Superior temporal gyrus (tissue), 1 donor: ENCODE measurements around the gene SLC19A1.
"Not testable (repeated sequence)": the region's sequence is repeated elsewhere in the genome, so short reads cannot be mapped to it uniquely, and the experiment has no call there.

ENCODE experiments used
- DNase-seq: peaks from one replicate; pipeline ENCODE4 v3.0.0-alpha.2; 2016; ENCODE audit errors: extremely low spot score

Gene SLC19A1

DNA sequence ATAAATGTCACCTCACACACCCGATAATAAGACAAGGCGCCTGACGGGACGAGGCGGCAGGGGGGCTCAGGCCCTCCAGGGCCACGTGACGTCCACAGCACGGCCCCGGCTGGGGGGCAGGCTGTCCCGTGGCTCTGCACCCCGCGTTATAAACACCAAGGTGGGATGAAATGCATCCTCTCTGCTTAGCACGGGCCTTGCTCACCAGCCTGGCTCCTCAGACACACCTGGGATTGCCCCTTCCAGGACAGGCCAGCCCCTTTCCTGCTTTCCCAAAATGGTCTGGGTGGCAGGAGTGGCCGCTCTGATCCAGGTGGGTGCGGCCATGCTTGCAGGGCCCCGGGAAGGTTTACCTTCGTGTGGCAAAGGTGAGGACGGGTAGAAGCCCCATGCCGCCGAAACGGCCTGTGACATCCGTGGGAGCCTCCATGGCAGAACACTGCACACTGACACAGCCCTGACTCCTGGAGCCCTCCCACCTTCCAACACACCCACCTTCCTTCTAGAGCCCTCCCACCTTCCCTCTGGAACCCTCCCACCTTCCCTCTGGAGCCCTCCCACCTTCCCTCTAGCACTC, 35.9 kb downstream of the SLC19A1 start:
- no peak for DNase-seq

DNA sequence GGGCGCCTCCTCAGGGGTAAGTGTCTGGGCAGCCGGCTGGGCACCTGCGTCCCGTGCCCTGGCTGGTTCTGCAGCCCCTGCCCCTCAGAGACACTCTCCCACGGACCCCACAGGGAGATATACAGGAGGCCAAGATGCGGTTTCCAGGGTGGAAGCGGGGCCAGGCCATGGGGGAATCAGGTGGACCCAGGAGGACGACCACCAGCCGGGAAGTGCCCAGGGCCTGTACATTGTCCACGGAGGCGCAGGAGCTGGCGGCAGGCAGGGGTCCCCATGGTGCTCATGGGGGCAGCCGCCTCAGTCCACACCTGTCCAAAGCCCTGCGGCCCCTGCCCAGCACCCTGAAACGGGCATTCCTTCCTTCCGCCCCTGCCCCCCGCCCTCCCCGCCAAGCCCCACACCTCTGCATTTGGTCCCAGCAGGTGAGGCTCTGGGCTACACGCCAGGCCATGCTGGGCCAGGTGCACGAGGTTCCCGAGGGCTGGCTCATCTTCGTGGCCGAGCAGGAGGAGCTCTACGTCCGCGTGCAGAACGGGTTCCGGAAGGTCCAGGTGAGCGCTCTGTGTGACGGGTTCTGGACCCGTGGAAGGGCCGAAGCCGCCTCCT, 36.7 kb downstream of the SLC19A1 start:
- no peak for DNase-seq

DNA sequence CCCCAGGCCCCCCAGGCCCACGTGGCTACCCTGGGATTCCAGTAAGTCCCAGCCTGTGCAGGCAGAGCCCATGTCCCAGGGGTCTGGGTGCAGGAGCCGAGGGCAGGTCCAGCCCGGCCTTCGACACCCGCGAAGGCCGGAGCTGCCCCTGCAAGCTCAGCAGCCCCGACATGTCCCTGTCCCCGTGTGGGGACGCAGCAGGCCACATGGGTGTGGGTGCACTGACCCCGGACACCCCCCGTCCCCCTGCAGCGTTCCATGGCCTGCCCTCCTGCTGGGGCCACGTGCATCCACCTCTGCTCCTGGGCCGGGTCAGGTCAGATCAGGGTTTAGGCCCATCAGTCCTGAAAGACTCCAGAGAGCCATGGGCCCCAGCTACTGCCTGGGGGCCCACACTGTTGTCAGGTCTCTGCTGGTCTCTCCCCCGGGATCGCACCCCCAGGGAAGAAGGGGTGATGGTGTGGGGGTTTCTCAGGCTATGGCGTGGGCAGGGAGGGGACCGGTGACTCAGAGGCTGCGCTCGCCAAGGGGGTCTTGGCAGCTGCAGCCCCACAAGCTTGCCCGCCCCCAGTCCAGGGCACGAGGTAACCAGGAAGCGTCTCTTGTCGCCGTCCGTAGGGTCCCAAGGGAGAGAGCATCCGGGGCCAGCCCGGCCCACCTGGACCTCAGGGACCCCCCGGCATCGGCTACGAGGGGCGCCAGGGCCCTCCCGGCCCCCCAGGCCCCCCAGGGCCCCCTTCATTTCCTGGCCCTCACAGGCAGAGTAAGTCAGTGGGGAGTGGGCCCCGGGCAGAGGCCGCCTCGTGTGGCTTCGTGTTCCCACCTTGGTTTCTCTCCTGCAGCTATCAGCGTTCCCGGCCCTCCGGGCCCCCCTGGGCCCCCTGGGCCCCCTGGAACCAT, 37.5 kb downstream of the SLC19A1 start:
- no peak for DNase-seq

DNA sequence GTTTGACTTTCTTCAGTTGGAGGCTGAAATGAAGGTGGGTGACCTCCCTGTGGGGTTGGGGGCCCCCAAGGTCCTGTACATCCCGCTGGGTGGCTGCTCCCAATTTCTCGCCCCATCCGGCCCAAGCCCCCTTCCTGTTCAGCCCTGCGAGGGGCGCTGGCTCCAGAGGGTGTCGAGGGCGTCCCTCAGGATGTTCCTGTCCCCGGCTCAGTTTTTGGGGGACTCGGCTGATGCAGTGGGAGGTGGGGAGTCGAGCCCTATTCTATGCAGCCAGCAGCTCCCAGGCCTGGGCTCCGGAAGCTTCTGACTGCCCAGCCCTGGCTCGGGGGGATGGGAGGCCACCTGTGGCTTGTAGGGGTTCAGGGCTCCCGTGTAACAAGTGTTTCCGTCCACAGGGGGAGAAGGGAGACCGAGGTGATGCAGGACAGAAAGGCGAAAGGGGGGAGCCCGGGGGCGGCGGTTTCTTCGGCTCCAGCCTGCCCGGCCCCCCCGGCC, 38.2 kb downstream of the SLC19A1 start:
- no peak for DNase-seq

DNA sequence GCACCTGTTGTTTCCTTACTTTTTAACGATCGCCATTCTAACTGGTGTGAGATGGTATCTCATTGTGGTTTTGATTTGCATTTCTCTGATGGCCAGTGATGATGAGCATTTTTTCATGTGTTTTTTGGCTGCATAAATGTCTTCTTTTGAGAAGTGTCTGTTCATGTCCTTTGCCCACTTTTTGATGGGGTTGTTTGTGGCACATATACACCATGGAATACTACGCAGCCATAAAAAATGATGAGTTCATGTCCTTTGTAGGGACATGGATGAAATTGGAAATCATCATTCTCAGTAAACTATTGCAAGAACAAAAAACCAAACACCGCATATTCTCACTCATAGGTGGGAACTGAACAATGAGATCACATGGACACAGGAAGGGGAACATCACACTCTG, 39.0 kb downstream of the SLC19A1 start:
- not testable (repeated sequence) for DNase-seq

DNA sequence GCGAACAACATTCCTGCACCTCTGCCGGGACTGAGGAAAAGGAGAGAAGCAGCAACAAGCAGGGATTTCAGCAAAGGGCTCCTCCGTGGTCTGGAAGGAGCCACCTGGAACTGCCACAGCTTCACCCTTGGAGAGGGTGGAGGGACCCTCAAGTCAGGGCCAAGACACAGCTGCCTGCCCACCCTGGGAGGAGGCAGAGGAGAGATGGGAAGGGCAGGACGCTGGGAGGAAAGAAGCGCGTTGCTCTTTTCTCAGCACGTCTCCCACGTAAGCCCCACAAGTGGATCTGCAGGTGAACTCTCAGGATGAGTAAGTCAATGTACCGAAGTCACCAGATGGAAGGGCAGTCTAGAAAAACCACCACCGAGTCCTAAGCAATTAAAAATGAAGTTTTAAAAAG, 39.6 kb downstream of the SLC19A1 start:
- DNase-seq = no peak

DNA sequence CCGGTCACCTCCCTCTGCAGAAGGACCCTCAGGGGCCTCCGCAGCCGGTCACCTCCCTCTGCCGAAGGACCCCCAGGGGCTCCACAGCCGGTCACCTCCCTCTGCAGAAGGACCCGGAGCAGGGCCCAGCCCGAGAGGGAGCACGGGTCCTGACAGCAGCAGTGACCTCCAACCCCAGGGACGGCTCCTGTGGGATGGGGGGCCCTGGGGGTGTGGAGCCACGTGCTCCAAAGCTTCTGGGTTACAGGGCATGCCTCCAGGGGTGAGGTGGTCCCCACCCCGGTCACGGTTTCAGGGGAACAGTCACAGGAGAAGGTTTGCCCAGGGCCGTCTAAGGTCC, 40.3 kb downstream of the SLC19A1 start:
- DNase-seq = no peak

DNA sequence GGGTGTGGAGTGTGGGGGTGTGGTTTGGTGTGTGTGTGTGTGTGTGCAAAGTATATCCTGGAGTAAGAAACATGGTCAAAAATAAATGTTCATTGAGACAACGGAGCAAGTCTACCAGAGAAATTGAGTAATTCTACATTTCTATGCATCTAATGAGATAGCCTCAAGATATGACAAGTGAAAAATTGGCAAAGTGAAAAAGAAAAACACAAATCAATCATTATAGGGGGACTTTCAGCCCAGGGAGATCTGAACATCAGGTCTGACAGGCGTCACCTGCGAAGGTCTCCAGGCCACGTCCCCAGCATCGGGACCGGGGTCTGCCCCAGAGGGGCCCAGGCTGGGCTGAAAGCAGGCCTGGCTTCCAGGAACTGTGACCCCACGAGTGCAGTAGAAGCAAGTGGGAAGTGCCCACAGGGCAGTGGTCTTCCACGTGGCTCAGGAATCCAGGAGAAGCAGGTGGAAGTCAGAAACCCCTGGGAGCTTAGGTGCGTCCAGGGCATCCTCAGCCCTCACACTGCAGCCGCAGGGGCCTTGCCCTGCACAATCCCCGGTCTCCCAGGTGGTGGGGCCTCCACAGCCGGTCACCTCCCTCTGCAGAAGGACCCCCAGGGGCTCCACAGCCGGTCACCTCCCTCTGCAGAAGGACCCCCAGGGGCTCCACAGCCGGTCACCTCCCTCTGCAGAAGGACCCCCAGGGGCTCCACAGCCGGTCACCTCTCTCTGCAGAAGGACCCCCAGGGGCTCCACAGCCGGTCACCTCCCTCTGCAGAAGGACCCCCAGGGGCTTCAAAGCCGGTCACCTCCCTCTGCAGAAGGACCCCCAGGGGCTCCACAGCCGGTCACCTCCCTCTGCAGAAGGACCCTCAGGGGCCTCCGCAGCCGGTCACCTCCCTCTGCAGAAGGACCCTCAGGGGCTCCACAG, 40.9 kb downstream of the SLC19A1 start:
- DNase-seq = not testable (repeated sequence)

DNA sequence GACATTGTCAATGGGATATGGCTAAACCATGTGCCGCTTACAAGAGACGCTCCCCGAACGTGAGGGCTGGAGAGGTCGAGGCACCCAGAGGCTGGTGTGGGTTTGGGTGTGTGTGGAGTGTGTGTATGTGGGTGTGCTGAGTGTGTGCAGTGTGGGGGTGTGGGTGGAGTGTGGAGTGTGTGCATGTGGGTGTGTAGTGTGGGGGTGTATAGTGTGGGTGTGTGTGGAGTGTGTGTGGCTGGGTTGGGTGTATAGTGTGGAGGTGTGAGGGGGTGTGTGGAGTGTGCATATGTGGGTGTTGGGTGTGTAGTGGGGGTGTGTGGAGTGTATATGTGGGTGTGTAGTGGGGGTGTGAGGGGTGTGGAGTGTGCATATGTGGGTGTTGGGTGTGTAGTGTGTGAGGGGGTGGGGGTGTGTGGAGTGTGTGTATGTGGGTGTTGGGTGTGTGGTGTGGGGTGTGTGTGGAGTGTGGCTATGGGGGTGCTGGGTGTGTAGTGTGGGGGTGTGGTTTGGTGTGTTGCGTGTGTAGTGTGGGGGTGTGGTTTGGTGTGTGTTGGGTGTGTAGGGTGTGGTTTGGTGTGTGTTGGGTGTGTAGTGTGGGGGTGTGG, 42.2 kb downstream of the SLC19A1 start:
- no peak for DNase-seq

DNA sequence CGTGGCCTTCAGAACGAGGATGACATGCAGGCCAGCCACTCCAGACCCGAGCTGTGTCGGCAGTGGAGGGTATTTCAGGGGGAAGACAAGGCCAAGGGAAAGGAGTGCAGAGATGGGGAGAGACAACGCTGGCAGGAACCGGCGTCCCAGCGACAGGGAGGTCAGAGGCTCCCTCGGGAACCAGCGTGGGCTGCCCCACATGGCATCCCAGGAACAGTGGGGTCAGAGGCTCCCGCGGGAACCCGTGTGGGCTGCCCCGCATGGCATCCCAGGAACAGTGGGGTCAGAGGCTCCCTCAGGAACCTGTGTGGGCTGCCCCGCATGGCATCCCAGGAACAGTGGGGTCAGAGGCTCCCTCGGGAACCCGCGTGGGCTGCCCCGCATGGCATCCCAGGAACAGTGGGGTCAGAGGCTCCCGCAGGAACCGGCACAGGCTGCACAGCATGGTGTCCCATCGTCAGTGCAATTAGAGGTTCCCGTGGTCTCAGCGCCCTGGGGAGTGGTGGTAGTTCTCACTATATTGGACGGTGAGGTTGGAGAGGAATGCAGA, 43.0 kb downstream of the SLC19A1 start:
- no peak for DNase-seq

DNA sequence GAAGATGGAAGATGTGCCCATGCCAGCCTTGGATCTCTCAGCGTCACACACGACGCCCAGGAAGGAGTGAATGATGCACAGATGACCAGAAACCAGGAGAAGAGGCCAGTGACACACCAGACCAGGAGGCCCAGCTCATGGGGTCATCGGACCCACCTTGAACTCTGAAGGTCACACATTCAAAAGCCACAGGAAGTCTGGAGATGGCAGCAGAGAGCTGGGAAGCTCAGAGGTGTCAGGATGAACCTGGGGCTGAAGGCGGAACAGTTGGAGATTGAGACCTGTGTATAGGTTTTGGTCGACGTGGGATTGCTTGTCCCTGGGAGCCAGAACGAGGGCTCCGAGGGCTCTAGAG, 43.6 kb downstream of the SLC19A1 start:
- DNase-seq = no peak

DNA sequence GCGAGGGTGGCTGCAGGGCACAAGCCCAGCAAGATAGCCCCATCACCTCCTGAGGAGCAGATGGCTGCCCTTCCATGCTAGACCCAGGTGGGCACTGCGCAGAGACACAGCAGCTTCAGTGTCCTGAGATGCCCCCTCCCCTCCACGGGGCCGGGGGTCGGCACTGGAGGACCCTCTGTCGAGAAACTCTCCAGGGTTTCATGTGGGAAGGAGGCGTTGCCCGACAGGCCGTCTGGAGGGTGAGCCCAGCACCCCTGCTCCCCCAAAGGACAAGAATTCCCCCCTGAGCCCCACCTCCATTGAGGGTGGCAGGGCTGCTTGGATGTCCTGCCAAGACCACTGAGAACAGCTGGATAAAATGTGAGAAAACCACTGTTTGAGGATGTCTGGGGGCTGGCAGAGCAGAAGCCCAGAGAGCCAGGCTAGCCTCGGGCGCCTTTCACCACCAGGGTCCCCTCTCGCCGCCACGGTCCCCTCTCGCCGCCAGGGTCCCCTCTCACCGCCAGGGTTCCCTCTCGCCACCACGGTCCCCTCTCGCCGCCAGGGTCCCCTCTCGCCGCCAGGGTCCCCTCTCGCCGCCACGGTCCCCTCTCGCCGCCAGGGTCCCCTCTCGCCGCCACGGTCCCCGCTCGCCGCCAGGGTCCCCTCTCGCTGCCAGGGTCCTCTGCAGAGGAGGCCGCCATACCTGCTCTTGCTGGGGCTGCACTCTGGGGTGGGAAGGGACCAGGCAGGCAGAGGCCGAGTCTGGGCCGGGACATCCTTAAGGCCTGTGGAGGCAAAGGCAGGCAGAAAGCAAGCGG, 44.2 kb downstream of the SLC19A1 start:
- no peak for DNase-seq

DNA sequence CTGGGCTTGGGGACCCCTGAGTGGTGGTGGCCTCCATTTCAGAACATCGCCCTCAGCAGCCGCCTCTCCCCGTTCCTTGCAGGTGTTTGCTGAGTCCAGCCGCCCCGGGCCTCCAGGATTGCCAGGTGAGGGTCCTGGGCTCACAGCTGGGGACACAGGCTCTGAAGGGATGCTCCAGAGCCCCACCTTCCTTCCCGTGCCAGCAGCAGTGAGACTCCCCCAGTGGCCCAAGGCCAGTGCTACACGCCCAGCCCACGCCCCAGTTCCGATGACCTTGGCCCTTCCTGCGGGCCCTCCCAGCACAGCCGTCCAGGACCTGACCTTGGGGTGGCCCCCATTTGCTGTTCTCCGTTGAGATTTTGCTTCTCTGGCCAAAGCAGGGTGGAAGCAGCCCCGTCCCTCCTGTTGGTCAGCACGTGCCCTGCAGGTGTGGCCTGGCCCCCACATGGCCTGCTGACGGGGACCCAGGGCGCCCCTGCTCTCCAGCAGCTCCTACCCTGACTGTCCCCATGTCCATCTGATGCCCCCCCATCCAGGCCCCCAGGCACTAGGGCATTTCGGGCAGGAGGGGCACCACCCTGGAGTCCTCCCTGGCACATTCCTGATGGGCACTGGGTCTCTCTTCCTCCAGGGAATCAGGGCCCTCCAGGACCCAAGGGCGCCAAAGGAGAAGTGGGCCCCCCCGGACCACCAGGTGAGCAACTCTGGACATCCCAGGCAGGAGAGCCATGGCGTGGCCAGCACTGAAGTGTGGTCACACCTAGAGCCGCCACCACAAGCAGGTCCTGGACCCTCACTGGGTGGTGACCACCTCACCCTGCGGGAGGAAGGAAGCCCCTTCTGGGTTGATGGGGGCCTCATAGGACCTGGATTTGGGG, 45.0 kb downstream of the SLC19A1 start:
- no peak for DNase-seq

DNA sequence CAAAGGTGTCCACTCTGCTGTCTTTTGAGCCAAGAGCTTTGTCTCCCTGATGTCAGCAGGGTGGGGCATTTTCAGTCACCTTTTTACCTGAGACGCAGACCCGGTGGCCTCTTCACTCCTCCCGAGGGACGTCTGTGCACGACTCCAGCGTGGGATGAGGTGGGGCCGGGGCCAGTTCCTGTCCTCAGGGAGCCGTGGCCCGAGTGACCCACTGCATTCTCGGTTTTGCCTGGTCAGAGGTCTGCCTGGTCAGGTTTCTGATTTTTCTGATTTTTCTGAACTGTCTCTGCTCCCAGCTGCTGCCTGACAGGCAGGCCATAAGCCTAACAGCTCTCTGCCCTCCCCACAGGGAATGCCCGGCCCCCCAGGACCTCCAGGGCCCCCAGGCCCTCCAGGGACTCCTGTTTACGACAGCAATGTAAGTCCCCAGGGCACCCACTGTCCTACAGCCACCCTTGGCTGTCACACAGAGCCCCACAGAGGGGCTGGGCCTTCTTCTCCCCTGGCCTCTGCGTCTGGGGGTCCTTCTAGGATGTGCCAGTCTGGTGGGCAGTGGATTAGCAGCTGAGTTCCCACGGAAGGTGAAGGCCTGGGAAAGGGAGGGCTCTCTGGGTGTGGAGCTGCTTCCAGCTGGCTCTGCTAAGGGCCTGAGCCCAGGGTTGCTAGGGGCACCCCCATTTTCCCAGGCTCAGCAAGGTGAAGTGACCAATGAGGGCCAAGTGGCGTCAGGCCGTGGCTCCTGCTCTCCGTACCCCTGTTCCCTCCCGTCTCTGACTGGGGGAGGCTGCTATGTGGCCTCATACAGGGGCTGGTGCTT, 45.9 kb downstream of the SLC19A1 start:
- no peak for DNase-seq

DNA sequence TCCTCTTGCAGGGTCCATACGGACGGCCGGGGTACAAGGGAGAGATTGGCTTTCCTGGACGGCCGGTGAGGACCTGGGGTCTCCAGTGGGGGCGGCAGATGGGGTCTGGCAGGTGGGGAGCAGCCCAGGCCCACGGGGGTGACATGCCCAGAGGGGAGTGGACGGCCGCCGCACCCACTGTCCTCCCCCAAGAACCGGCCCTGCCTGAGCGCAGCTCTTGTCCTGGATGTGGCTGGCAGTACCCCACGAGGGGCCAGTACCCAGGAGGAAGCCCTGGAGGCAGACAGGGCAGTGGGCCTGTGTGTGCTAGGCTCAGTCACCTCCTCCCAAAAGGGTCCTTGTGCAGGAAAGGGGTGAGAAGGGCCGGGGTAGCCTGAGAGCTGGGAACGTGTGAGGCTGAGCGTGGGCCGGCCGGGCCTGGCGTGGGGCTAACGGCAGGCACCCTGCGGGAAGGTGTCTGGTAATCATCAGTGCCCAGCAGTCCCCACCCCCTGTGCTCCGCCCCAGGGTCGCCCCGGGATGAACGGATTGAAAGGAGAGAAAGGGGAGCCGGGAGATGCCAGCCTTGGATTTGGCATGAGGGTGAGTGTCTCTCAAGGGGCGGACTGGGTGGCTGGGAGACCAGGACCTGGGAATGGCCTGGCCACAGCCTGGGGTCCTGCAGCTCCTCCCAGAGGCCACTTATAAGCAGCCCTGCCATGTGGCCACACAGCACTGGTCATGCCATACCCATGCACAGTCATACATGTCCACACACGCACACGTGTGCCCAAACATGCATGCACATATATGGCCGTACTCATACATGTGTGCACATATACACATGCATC, 47.2 kb downstream of the SLC19A1 start:
- no peak for DNase-seq

DNA sequence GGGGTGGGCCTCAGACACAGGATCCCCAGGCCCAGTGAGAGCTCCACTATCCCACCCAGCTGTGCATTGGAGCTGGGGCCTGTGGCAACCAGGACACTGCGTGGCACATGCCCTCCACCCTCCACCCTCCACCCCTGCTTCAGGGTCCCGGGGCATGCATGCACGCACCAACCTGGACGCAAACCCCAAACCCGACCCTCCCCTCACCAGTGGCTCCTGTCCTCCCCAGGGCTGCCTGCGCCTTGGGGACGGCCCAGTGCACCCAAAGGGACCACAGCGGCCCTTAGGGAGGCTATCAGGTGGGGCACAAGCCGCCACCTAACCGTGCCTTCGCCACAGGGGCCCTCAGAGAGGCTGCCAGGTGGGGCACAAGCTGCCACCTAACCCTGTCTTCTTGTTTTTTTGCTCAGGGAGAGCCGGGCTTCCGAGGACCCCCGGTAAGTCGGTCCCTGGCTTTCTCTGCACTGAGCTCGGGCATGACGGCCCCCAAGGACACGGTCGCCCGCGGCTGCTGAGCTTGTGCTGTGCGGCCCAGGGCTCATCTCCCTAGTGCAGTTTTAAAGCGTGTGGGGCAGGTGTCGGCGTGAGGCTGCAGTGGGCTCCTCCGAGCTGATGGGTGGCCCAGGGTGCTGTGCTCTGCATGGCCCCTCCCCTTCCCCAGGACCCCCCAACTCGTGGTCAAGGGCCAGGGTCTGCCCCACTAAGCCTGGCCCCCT, 47.9 kb downstream of the SLC19A1 start:
- no peak for DNase-seq
